ENCODE data around the gene MX2.

The MX2 gene

GRCh38 chr21:41358193-41359166 lies 3.3 kb upstream of the MX2 start:
- TF ChIP-seq ZNF223 (tag by site-specific recombination; IDR thresholded peaks at IDR 0.05), result no peak
- no peak for TF ChIP-seq ZNF571 (tag by site-specific recombination; IDR thresholded peaks at IDR 0.05)
- no peak for TF ChIP-seq ZNF513 (tag by site-specific recombination; IDR thresholded peaks at IDR 0.05)
- no peak for TF ChIP-seq ZBTB1 (tag by site-specific recombination; IDR thresholded peaks at IDR 0.05)
- no peak for TF ChIP-seq ZNF350 (tag by site-specific recombination; IDR thresholded peaks at IDR 0.05)
- TF ChIP-seq ZNF335 (tag by site-specific recombination; conservative IDR thresholded peaks at IDR 0.05), result no peak
- no peak for TF ChIP-seq KLF8 (tag by site-specific recombination; IDR thresholded peaks at IDR 0.05)
- TF ChIP-seq ZNF132 (tag by site-specific recombination; IDR thresholded peaks at IDR 0.05; ENCODE audit: borderline replicate concordance), result no peak
- TF ChIP-seq ZBTB26 (tag by site-specific recombination; optimal IDR thresholded peaks at IDR 0.05), result no peak
- TF ChIP-seq ZNF157 (tag by site-specific recombination; IDR thresholded peaks at IDR 0.05), result no peak
- no peak for TF ChIP-seq TRIM28 (IDR thresholded peaks at IDR 0.05; ENCODE audit: borderline replicate concordance, low read length)
- no peak for TF ChIP-seq SCRT2 (tag by site-specific recombination; IDR thresholded peaks at IDR 0.05)
- TF ChIP-seq ZNF140 (tag by site-specific recombination; IDR thresholded peaks at IDR 0.05), result no peak
- TF ChIP-seq HOXA7 (CRISPR knock-in tag; IDR thresholded peaks at IDR 0.05; ENCODE audit: borderline replicate concordance), result no peak
- no peak for TF ChIP-seq ZBTB6 (tag by site-specific recombination; IDR thresholded peaks at IDR 0.05)
- TF ChIP-seq ZNF621 (tag by site-specific recombination; IDR thresholded peaks at IDR 0.05), result no peak
- no peak for TF ChIP-seq ZBTB49 (tag by site-specific recombination; IDR thresholded peaks at IDR 0.05; ENCODE audit: low read depth)
- TF ChIP-seq ZBTB8A (tag by site-specific recombination; IDR thresholded peaks at IDR 0.05), result no peak
- H3K4me1 ChIP-seq (ENCODE audit: control insufficient read depth, insufficient read depth, low read length), result no peaks in the 10 kb centered on the region
- ChIA-PET POLR2A (no interaction called here), CTCF (no interaction called here)
- H3K9me3 ChIP-seq (ENCODE audit: control insufficient read depth, insufficient read depth, low read depth, low read length), result no peaks in the 10 kb centered on the region
- no peaks in the 10 kb centered on the region for H3K36me3 ChIP-seq (ENCODE audit: control insufficient read depth in 2 of 2, insufficient read depth in 1 of 2, low read length in 2 of 2)
- no peak overlapping the region for H3K4me3 ChIP-seq (ENCODE audit: low read depth, low read length)
- no peak overlapping the region for H3K27ac ChIP-seq (ENCODE audit: extremely low read depth, low read depth, low read length)

GRCh38 chr21:41359286-41359685 lies 2.5 kb upstream of the MX2 start:
- ChIA-PET CTCF (no interaction called here), POLR2A (no interaction called here)
- H3K36me3 ChIP-seq (ENCODE audit: control insufficient read depth in 2 of 2, insufficient read depth in 1 of 2, low read length in 2 of 2), result no peaks in the 10 kb centered on the region
- no peaks in the 10 kb centered on the region for H3K9me3 ChIP-seq (ENCODE audit: control insufficient read depth, insufficient read depth, low read depth, low read length)
- no peak overlapping the region for H3K4me3 ChIP-seq (ENCODE audit: low read depth, low read length)
- no peak overlapping the region for H3K27ac ChIP-seq (ENCODE audit: extremely low read depth, low read depth, low read length)
- H3K4me1 ChIP-seq (ENCODE audit: control insufficient read depth, insufficient read depth, low read length), result no peaks in the 10 kb centered on the region
- TF ChIP-seq PRDM1 (tag by site-specific recombination; IDR thresholded peaks at IDR 0.05) (no peak), ZNF610 (tag by site-specific recombination; IDR thresholded peaks at IDR 0.05; ENCODE audit: borderline replicate concordance) (no peak), ZBTB11 (tag by site-specific recombination; conservative IDR thresholded peaks at IDR 0.05; ENCODE audit: low read depth) (no peak), ZNF776 (tag by site-specific recombination; IDR thresholded peaks at IDR 0.05; ENCODE audit: borderline replicate concordance) (no peak), ZFP69B (tag by site-specific recombination; IDR thresholded peaks at IDR 0.05) (no peak), ZBTB49 (tag by site-specific recombination; IDR thresholded peaks at IDR 0.05; ENCODE audit: low read depth) (no peak)
